ENCODE results near the gene PRKCA. TPM values are rescaled to one million over a fixed set of nuclear protein-coding genes. Genes with fewer than 3 reads are reported as not detected.

PRKCA gene
- total and polyA plus RNA-seq, 2 donors (not counting 3 experiments of a cell fraction or from before 2014, with no cell fraction given) = 7.5 to 34.2 TPM

DNA sequence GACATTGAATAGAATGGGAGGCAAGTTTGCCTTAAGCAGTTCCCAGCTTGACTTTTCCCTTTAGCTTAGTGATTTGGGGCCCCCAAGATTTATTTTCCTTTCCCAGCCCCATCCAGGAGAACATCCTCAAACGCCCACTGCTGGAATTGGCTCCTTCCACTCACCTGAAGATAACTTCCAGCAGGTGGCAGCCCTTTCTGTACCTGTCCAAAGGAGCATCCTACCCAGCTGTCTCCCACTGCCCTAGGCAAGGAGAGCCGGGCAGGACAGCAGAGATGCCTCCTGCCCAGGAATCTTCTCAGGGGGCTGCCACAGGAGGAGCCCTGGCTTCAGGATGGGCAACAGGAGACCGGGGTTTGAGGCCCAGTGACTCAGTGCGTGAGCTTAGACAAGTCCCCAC, 538.9 kb downstream of the PRKCA start:
- TF ChIP-seq, protein P1, sequence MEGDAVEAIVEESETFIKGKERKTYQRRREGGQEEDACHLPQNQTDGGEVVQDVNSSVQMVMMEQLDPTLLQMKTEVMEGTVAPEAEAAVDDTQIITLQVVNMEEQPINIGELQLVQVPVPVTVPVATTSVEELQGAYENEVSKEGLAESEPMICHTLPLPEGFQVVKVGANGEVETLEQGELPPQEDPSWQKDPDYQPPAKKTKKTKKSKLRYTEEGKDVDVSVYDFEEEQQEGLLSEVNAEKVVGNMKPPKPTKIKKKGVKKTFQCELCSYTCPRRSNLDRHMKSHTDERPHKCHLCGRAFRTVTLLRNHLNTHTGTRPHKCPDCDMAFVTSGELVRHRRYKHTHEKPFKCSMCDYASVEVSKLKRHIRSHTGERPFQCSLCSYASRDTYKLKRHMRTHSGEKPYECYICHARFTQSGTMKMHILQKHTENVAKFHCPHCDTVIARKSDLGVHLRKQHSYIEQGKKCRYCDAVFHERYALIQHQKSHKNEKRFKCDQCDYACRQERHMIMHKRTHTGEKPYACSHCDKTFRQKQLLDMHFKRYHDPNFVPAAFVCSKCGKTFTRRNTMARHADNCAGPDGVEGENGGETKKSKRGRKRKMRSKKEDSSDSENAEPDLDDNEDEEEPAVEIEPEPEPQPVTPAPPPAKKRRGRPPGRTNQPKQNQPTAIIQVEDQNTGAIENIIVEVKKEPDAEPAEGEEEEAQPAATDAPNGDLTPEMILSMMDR (IDR thresholded peaks at IDR 0.05; ENCODE audit: extremely low read depth in 1 of 2, insufficient read depth in 1 of 2, low read depth in 1 of 2, low read length in 2 of 2) = no peak
- TF ChIP-seq, protein P2, sequence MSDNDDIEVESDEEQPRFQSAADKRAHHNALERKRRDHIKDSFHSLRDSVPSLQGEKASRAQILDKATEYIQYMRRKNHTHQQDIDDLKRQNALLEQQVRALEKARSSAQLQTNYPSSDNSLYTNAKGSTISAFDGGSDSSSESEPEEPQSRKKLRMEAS (IDR thresholded peaks at IDR 0.05; ENCODE audit: insufficient read depth, insufficient read length) = no peak
- TF ChIP-seq GATA2 (IDR thresholded peaks at IDR 0.05; ENCODE audit: insufficient read depth, insufficient read length, low read depth, low read length) (no peak), FOS (IDR thresholded peaks at IDR 0.05; ENCODE audit: borderline replicate concordance, insufficient read depth, low read length) (no peak), POLR2AphosphoS5 (IDR thresholded peaks at IDR 0.05; ENCODE audit: insufficient read depth, low read depth, low read length) (no peak), POLR2A (IDR thresholded peaks at IDR 0.05; ENCODE audit: low read depth, low read length) (no peak), MYC (IDR thresholded peaks at IDR 0.05; ENCODE audit: low read depth, low read length) (no peak), JUN (IDR thresholded peaks at IDR 0.05; ENCODE audit: borderline replicate concordance, insufficient read depth, insufficient read length, low read depth) (no peak), EZH2 (IDR thresholded peaks at IDR 0.05; ENCODE audit: borderline replicate concordance, low read depth, low read length, severe bottlenecking) (no peak)
- H3K27ac ChIP-seq (ENCODE audit: insufficient read depth, low read depth, low read length) = no peak overlapping the region
- no peak overlapping the region for H3K9ac ChIP-seq (replicated peaks; ENCODE audit: extremely low read depth, insufficient read depth, low read length)
- H3K9me3 ChIP-seq (replicated peaks; ENCODE audit: control insufficient read depth, insufficient read depth, low read length) = no peaks in the 10 kb centered on the region
- DNase-seq (ENCODE audit: low read depth, low spot score) (no peak), FAIRE-seq (no peak)
- BruUV-seq (replicated peaks) = no TSS peak
- no peak overlapping the region for H2AFZ ChIP-seq (ENCODE audit: low read depth, low read length)
- intact Hi-C loops (cut with micrococcal nuclease) (no loop called here), dilution Hi-C loops (cut with MboI; ENCODE audit: extremely low pct_ligation_motif_present, low sequenced_read_pairs) (no loop called here)
- no peaks in the 10 kb centered on the region for H4K20me1 ChIP-seq (replicated peaks; ENCODE audit: control insufficient read depth, extremely low read depth, insufficient read depth, low read length)
- CTCF ChIA-PET = interaction anchor here (0.9 kb wide), 1 partner anchor 11 kb away, joined by 3 read pairs; no protein-coding TSS in a partner anchor
- H3K27me3 ChIP-seq (ENCODE audit: control insufficient read depth in 2 of 2, insufficient read depth in 2 of 2, low read length in 2 of 2) = peaks cover 0 to 2% of the 10 kb centered on the region in 2 experiments
- no peaks in the 10 kb centered on the region for H3K79me2 ChIP-seq (ENCODE audit: control insufficient read depth, insufficient read depth, low read length)
- H3K4me1 ChIP-seq (ENCODE audit: control insufficient read depth, extremely low read depth, insufficient read depth, low read length) = no peaks in the 10 kb centered on the region
- H3K36me3 ChIP-seq (ENCODE audit: control insufficient read depth in 2 of 2, extremely low read depth in 1 of 2, insufficient read depth in 2 of 2, low read length in 2 of 2) = no peaks in the 10 kb centered on the region
- H3K4me2 ChIP-seq (ENCODE audit: insufficient read depth, low read length) = no peak overlapping the region
- POLR2A ChIA-PET = no interaction called here
- no peak overlapping the region for H3K4me3 ChIP-seq (replicated peaks in 1 of 3; ENCODE audit: insufficient read depth in 1 of 3, low read depth in 1 of 3, low read length in 3 of 3)
- no peaks in the 10 kb centered on the region for H3K9me1 ChIP-seq (replicated peaks; ENCODE audit: control insufficient read depth, extremely low read depth, insufficient read depth, low read length)

All from endothelial cell of umbilical vein (primary cell).